ENCODE data around the gene BANP. TPM values are rescaled to one million over a fixed set of nuclear protein-coding genes. Genes with fewer than 3 reads are reported as not detected.

The BANP gene
- total RNA-seq, 5 donors from 2014 or later (not counting 1 experiment from before 2014, with no cell fraction given) = 57.1 to 81.9 (median 69.4) TPM

DNA sequence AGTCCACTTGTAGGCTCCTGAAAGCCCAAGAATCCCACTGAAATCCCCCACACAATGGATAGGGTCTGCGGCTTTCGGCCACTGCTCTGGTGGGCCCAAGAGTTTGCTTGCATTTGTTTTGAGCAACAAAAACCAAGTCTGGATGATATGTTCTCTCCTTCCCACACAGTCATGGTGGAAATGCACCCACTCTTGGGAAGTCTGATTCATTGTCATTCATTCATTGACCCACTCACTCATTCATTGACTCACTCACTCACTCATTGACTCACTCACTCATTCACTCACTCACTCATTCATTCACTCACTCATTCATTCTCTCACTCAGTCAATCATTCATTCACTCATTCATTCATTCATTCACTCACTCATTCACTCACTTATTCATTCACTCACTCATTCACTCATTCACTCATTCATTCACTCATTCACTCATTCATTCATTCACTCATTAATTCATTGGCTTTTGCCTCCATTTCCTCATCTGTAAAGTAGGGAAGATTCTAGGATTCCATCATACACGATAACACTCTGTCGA lies 12.8 kb upstream of the BANP start:
- no peak overlapping the region for H3K4me3 Mint-ChIP-seq
- H3K36me3 Mint-ChIP-seq = no peaks in the 10 kb centered on the region
- CTCF ChIA-PET = no interaction called here
- 100% methylated on average over 2 of the region's 4 CpGs for WGBS (ENCODE audit: insufficient coverage)
- ATAC-seq (replicated peaks in 1 of 4) (no peak), DNase-seq (no peak)
- Histone ChIP-seq H3K4me1 (ENCODE audit: control insufficient read depth in 1 of 2, extremely low read depth in 1 of 2, insufficient read depth in 2 of 2, low read length in 2 of 2) (no peaks in the 10 kb centered on the region), H3K4me3 (ENCODE audit: control insufficient read depth in 1 of 2, extremely low read depth in 1 of 2, low read length in 1 of 2) (no peak overlapping the region), H3K9me3 (no peaks in the 10 kb centered on the region), H3K27me3 (replicated peaks in 1 of 2; ENCODE audit: control insufficient read depth in 2 of 2, extremely low read depth in 1 of 2, insufficient read depth in 2 of 2, low read length in 1 of 2) (peaks cover 0 to 3% of the 10 kb centered on the region in 2 experiments), H3K36me3 (ENCODE audit: control insufficient read depth in 2 of 2, extremely low read depth in 1 of 2, insufficient read depth in 1 of 2, low read length in 1 of 2) (no peaks in the 10 kb centered on the region), H3K27ac (ENCODE audit: low read length) (no peak overlapping the region)
- POLR2A ChIA-PET = no interaction called here
- peaks cover 0 to 4% of the 10 kb centered on the region in 2 donors for H3K27me3 Mint-ChIP-seq
- H3K27ac Mint-ChIP-seq = no peak overlapping the region
- H3K9me3 Mint-ChIP-seq = peaks cover 0 to 4% (median 0%) of the 10 kb centered on the region in 3 donors
- no peaks in the 10 kb centered on the region for H3K4me1 Mint-ChIP-seq

DNA sequence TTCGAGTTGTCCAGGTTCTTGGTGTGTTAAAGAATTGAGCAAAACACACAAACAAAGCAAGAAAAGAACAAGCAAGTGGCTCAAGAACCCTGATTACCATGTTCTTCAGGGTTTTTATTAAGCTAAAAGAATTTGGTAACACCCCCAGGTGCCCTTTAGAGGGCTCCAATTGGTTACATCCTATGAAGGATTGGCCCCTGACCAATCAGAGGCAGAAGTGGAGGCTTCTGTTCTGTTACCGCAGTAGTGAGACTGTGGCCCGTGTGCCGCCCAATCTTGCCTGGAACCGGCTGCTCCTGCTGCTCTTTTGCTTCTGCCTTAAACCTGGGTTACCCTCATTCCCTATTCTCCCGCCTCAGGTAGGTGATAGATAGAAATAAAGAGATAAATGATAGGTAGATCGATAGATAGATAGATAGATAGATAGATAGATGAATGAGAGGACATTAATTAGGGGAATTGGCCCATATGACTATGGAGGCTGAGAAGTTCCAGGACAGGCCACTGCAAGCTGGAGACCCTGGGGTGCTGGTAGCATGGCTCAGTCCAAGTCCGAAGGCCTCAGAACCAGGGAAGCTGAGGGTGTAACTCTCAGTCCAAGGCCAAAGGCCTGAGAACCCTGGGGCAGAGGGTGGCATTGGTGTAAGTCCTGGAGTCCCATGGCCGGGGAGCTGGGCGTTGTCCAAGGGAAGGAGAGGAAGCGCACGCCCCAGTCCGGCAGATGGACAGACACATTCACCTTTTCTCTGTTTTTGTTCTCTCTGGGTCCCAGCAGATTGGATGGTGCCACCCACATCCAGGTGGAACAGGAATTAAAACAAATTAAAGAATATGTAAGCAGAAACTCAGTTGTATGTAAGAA lies 11.4 kb upstream of the BANP start:
- Histone ChIP-seq H3K9me3 (no peaks in the 10 kb centered on the region), H3K36me3 (ENCODE audit: control insufficient read depth in 2 of 2, extremely low read depth in 1 of 2, insufficient read depth in 1 of 2, low read length in 1 of 2) (no peaks in the 10 kb centered on the region), H3K4me1 (ENCODE audit: control insufficient read depth in 1 of 2, extremely low read depth in 1 of 2, insufficient read depth in 2 of 2, low read length in 2 of 2) (no peaks in the 10 kb centered on the region), H3K4me3 (ENCODE audit: control insufficient read depth in 1 of 2, extremely low read depth in 1 of 2, low read length in 1 of 2) (no peak overlapping the region), H3K27ac (ENCODE audit: low read length) (no peak overlapping the region), H3K27me3 (replicated peaks in 1 of 2; ENCODE audit: control insufficient read depth in 2 of 2, extremely low read depth in 1 of 2, insufficient read depth in 2 of 2, low read length in 1 of 2) (peaks cover 0 to 3% of the 10 kb centered on the region in 2 experiments)
- peaks cover 0 to 4% (median 0%) of the 10 kb centered on the region in 3 donors for H3K9me3 Mint-ChIP-seq
- ATAC-seq (replicated peaks in 1 of 4) (no peak), DNase-seq (no peak)
- no peak overlapping the region for H3K4me3 Mint-ChIP-seq
- ChIA-PET POLR2A (no interaction called here), CTCF (interaction anchor here in 1 of 2 donors (0.6 kb wide), 1 partner anchor 241 kb away, joined by 4 read pairs; no protein-coding TSS in a partner anchor)
- 100% methylated on average over 3 of the region's 13 CpGs for WGBS (ENCODE audit: insufficient coverage)
- no peaks in the 10 kb centered on the region for H3K36me3 Mint-ChIP-seq
- no peaks in the 10 kb centered on the region for H3K4me1 Mint-ChIP-seq
- peaks cover 0 to 4% of the 10 kb centered on the region in 2 donors for H3K27me3 Mint-ChIP-seq
- H3K27ac Mint-ChIP-seq = no peak overlapping the region

DNA sequence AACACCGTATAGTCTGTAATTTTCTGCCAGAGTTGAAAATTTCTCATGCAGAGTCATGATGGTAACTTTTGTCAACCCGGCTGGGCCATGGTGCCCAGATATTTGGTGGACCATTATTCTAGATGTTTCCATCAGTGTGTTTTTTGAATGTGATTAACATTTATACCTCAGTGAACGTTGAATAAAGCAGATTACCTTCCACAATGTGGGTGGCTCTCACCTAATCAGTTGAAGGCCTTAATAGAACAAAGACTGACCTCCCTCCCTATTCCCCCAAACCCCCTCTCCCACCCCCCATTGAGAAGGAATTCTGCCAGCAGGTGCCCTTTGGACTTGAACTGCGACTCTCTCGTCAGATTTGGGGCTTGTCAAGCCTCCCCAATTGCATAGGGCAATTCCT lies 8.6 kb upstream of the BANP start:
- Mint-ChIP-seq H3K4me1 (peaks cover 3 to 7% (median 3%) of the 10 kb centered on the region in 3 donors), H3K4me3 (no peak overlapping the region), H3K36me3 (no peaks in the 10 kb centered on the region), H3K27me3 (peaks cover under 1 to 3% of the 10 kb centered on the region in 2 donors), H3K27ac (no peak overlapping the region), H3K9me3 (peaks cover 0 to 4% (median 0%) of the 10 kb centered on the region in 3 donors)
- peaks cover 2 to 4% of the 10 kb centered on the region in 2 experiments for H3K4me1 ChIP-seq (ENCODE audit: control insufficient read depth in 1 of 2, extremely low read depth in 1 of 2, insufficient read depth in 2 of 2, low read length in 2 of 2)
- no peaks in the 10 kb centered on the region for H3K9me3 ChIP-seq
- 50% methylated on average over 1 of the region's 5 CpGs for whole genome bisulfite sequencing (ENCODE audit: insufficient coverage)
- H3K27me3 ChIP-seq (replicated peaks in 1 of 2; ENCODE audit: control insufficient read depth in 2 of 2, extremely low read depth in 1 of 2, insufficient read depth in 2 of 2, low read length in 1 of 2) = peaks cover 0 to 26% of the 10 kb centered on the region in 2 experiments
- H3K4me3 ChIP-seq (ENCODE audit: control insufficient read depth in 1 of 2, extremely low read depth in 1 of 2, low read length in 1 of 2) = no peak overlapping the region
- H3K36me3 ChIP-seq (ENCODE audit: control insufficient read depth in 2 of 2, extremely low read depth in 1 of 2, insufficient read depth in 1 of 2, low read length in 1 of 2) = no peaks in the 10 kb centered on the region
- DNase-seq (no peak), ATAC-seq (replicated peaks in 1 of 4) (no peak)
- POLR2A ChIA-PET = no interaction called here
- no peak overlapping the region for H3K27ac ChIP-seq (ENCODE audit: low read length)
- CTCF ChIA-PET = no interaction called here

DNA sequence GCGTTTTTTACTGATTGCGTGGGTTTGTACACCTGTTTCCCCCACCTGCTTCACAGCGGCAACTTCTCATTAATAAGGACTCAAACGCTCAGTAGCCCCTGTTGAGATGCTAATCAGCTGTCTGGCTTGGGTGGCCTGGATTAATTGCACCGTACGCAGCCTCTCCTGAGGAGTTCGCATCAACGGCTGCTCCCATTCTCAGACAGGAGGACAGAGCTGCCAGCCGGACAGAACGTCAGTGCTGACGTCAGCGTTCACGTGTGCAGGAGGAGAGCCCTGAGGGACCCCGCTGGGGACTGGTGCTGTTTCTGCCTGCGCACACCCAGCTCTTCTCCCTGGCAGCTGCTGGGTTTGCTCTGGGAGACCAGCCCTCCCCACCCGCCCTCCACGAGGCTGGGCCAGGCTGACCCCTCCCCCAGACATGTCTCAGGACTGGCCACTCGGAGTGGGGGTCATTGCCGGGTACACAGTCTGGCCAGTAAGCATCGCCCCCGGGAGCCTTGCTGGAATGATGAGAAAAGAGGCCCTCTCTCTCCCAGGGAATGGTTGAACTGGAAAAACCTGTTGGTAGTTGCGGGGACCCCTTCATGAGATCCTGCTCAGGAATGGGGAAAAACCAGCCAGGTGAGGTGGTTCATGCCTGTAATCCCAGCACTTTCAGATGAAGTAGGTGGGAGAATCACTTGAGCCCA lies 5.7 kb upstream of the BANP start:
- peaks cover 2 to 3% of the 10 kb centered on the region in 2 donors for H3K27me3 Mint-ChIP-seq
- CTCF ChIA-PET = no interaction called here
- DNase-seq = peak in 8 of 35 experiments; percentile 15 to 44 (median 28)
- 44% methylated on average over 19 of the region's 22 CpGs for WGBS (ENCODE audit: insufficient coverage)
- Histone ChIP-seq H3K36me3 (ENCODE audit: control insufficient read depth in 2 of 2, extremely low read depth in 1 of 2, insufficient read depth in 1 of 2, low read length in 1 of 2) (no peaks in the 10 kb centered on the region), H3K27me3 (replicated peaks in 1 of 2; ENCODE audit: control insufficient read depth in 2 of 2, extremely low read depth in 1 of 2, insufficient read depth in 2 of 2, low read length in 1 of 2) (peaks cover 0 to 26% of the 10 kb centered on the region in 2 experiments), H3K9me3 (no peaks in the 10 kb centered on the region), H3K4me1 (ENCODE audit: control insufficient read depth in 1 of 2, extremely low read depth in 1 of 2, insufficient read depth in 2 of 2, low read length in 2 of 2) (peaks cover 2 to 9% of the 10 kb centered on the region in 2 experiments), H3K27ac (ENCODE audit: low read length) (no peak overlapping the region), H3K4me3 (ENCODE audit: control insufficient read depth in 1 of 2, extremely low read depth in 1 of 2, low read length in 1 of 2) (peak overlapping the region; percentile 2 to 35)
- H3K36me3 Mint-ChIP-seq = no peaks in the 10 kb centered on the region
- POLR2A ChIA-PET = no interaction called here
- H3K9me3 Mint-ChIP-seq = no peaks in the 10 kb centered on the region
- ATAC-seq (replicated peaks in 1 of 4) = peak in 2 of 4 experiments; percentile 19 to 85
- H3K4me3 Mint-ChIP-seq = peak overlapping the region in 2 of 3 donors; percentile 51 to 63
- no peak overlapping the region for H3K27ac Mint-ChIP-seq
- peaks cover 3 to 14% (median 11%) of the 10 kb centered on the region in 3 donors for H3K4me1 Mint-ChIP-seq

DNA sequence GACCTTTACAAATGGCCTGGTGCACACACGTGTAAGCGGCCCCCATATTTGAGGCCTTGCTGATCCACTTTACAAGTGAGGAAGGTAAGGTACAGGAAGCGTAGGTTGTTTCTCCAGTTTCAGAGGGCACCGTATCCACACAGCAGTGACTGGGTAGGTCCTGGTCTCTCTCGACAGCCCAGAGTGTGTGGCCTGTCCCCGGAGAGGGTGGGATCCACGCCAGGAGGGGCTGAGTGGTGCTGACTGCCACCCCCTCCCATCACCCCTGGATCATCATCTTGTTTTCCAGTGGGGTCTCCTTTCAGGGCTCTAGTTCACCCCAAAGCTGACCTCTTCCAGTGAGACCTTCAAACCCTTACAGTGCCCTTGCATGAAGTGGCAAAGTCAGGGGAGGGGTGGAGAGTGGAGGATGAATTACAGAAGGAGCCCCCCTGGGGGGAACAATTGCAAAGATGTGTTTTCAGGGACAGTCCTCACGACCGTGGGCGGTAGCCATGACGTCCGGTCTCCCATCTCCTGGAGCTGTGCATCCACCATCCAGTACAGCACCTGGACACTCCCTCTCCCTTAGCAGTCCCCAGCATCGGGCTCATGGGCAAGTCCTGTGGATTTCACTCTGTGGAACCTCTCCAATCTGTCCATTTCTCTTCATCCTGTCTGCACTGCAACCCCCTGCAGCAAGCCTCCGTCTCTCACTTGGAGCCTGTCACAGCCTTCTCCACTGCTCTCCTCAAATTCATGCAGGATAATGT lies 4.5 kb upstream of the BANP start:
- WGBS (ENCODE audit: insufficient coverage) = 79% methylated on average over 4 of the region's 14 CpGs

More for the DNA sequence above, 4.5 kb upstream of the BANP start:
- Histone ChIP-seq H3K27me3 (replicated peaks in 1 of 2; ENCODE audit: control insufficient read depth in 2 of 2, extremely low read depth in 1 of 2, insufficient read depth in 2 of 2, low read length in 1 of 2) (peaks cover 0 to 26% of the 10 kb centered on the region in 2 experiments), H3K4me3 (ENCODE audit: control insufficient read depth in 1 of 2, extremely low read depth in 1 of 2, low read length in 1 of 2) (no peak overlapping the region), H3K36me3 (ENCODE audit: control insufficient read depth in 2 of 2, extremely low read depth in 1 of 2, insufficient read depth in 1 of 2, low read length in 1 of 2) (no peaks in the 10 kb centered on the region), H3K27ac (ENCODE audit: low read length) (no peak overlapping the region), H3K4me1 (ENCODE audit: control insufficient read depth in 1 of 2, extremely low read depth in 1 of 2, insufficient read depth in 2 of 2, low read length in 2 of 2) (peaks cover 2 to 12% of the 10 kb centered on the region in 2 experiments), H3K9me3 (no peaks in the 10 kb centered on the region)
- no peak for DNase-seq
- ChIA-PET CTCF (no interaction called here), POLR2A (no interaction called here)
- peaks cover 2 to 3% of the 10 kb centered on the region in 2 donors for H3K27me3 Mint-ChIP-seq
- H3K27ac Mint-ChIP-seq = no peak overlapping the region
- no peak for ATAC-seq (replicated peaks in 1 of 4)
- peak overlapping the region in 1 of 3 donors; percentile 1 for H3K4me3 Mint-ChIP-seq
- peaks cover 5 to 15% (median 14%) of the 10 kb centered on the region in 3 donors for H3K4me1 Mint-ChIP-seq
- no peaks in the 10 kb centered on the region for H3K9me3 Mint-ChIP-seq
- H3K36me3 Mint-ChIP-seq = no peaks in the 10 kb centered on the region
